WTC11 (cell line): ENCODE data around the gene CNDP2. TPM values are rescaled to one million over a fixed set of nuclear protein-coding genes. Genes with fewer than 3 reads are reported as not detected.

Source experiments
- ATAC-seq: fragments of 200-7000 bp; cut with Tn5 transposase; 2 replicates; pipeline ENCODE4 v1.10.0; 2021; ENCODE audit warnings: mild to moderate bottlenecking, moderate library complexity
- CTCF ChIA-PET: fragments of 300-600 bp; sonication (Branson Sonifier 250); formaldehyde crosslinking; loops from one replicate; lab custom pipeline; 2021; ENCODE audit warnings: antibody characterized with exemption; lab: Charles Lee
- POLR2A ChIA-PET: fragments of 350-600 bp; sonication (Branson Sonifier 250); formaldehyde crosslinking; loops from one replicate; lab custom pipeline; 2021; ENCODE audit warnings: antibody characterized with exemption; lab: Charles Lee
- DNase-seq: peaks from one replicate; pipeline ENCODE4 v3.0.0; 2021; ENCODE audit warnings: low spot score
- H3K27ac Mint-ChIP-seq: 2 replicates; pipeline ENCODE4 v1.8.0; 2021; ENCODE audit warnings: mixed read lengths
- H3K27me3 Mint-ChIP-seq: 2 replicates; pipeline ENCODE4 v1.8.0; 2021; ENCODE audit warnings: low read depth, mild to moderate bottlenecking, moderate library complexity, mixed read lengths
- H3K36me3 Mint-ChIP-seq: 2 replicates; pipeline ENCODE4 v1.8.0; 2021; ENCODE audit warnings: mixed read lengths
- H3K4me1 Mint-ChIP-seq: 2 replicates; pipeline ENCODE4 v1.8.0; 2022; ENCODE audit warnings: mixed read lengths
- H3K4me3 Mint-ChIP-seq: 2 replicates; pipeline ENCODE4 v1.8.0; 2021; ENCODE audit warnings: mild to moderate bottlenecking, moderate library complexity, mixed read lengths
- H3K9me3 Mint-ChIP-seq: 2 replicates; pipeline ENCODE4 v1.8.0; 2021; ENCODE audit warnings: mixed read lengths
- FOXK1 ChIP-seq: sonication (generic); formaldehyde crosslinking; IDR thresholded peaks from 2 replicates; pipeline ENCODE4 v1.8.0; 2022; ENCODE audit warnings: mild to moderate bottlenecking, moderate library complexity, missing genetic modification reagents
- GRHL2 ChIP-seq: fragments of 250-450 bp; sonication (Bioruptor Pico); IDR thresholded peaks from 2 replicates; pipeline ENCODE4 v1.8.0; 2022; ENCODE audit warnings: mild to moderate bottlenecking, moderate library complexity; ENCODE audit not compliant: insufficient replicate concordance, severe bottlenecking
- OVOL2 ChIP-seq: fragments of 250-450 bp; sonication (Bioruptor Pico); IDR thresholded peaks from 2 replicates; pipeline ENCODE4 v1.9.0; 2021; ENCODE audit warnings: mild to moderate bottlenecking, borderline replicate concordance
- RORB ChIP-seq: fragments of 250-450 bp; sonication (Bioruptor Pico); IDR thresholded peaks from 2 replicates; pipeline ENCODE4 v1.9.0; 2021; ENCODE audit warnings: mild to moderate bottlenecking
- TP53 ChIP-seq: sonication (generic); formaldehyde crosslinking; IDR thresholded peaks from 2 replicates; pipeline ENCODE4 v1.8.1; 2023; ENCODE audit warnings: mild to moderate bottlenecking, missing genetic modification reagents
- ZNF121 ChIP-seq: sonication (generic); formaldehyde crosslinking; IDR thresholded peaks from 2 replicates; pipeline ENCODE4 v1.8.0; 2023; ENCODE audit warnings: missing genetic modification reagents
- ZNF219 ChIP-seq: sonication (generic); formaldehyde crosslinking; IDR thresholded peaks from 2 replicates; pipeline ENCODE4 v1.8.0; 2023; ENCODE audit warnings: missing genetic modification reagents, mild to moderate bottlenecking, borderline replicate concordance
- total RNA-seq: library from RNA; stranded (reverse); gene quantifications from 3 replicates; pipeline ENCODE4 v1.2.3, GENCODE V29; 2021
- TF ChIP-seq, protein P1 (sequence below): sonication (generic); formaldehyde crosslinking; IDR thresholded peaks from 2 replicates; pipeline ENCODE4 v1.8.1; 2023; ENCODE audit warnings: mild to moderate bottlenecking, missing genetic modification reagents
- TF ChIP-seq, protein P2 (sequence below): sonication (generic); formaldehyde crosslinking; IDR thresholded peaks from 2 replicates; pipeline ENCODE4 v1.8.0; 2023; ENCODE audit warnings: missing genetic modification reagents
- TF ChIP-seq, protein P3 (sequence below): sonication (generic); formaldehyde crosslinking; IDR thresholded peaks from 2 replicates; pipeline ENCODE4 v1.8.1; 2022; ENCODE audit warnings: low read depth, mild to moderate bottlenecking, moderate library complexity, missing genetic modification reagents, borderline replicate concordance
- TF ChIP-seq, protein P4 (sequence below): sonication (generic); formaldehyde crosslinking; IDR thresholded peaks from 2 replicates; pipeline ENCODE4 v1.8.1; 2022; ENCODE audit warnings: mild to moderate bottlenecking, moderate library complexity, missing genetic modification reagents
- TF ChIP-seq, protein P5 (sequence below): sonication (generic); formaldehyde crosslinking; IDR thresholded peaks from 2 replicates; pipeline ENCODE4 v1.8.0; 2022; ENCODE audit warnings: missing genetic modification reagents
- TF ChIP-seq, protein P6 (sequence below): sonication (generic); formaldehyde crosslinking; conservative IDR thresholded peaks from 2 replicates; pipeline ENCODE4 v1.8.1; 2022; ENCODE audit warnings: mild to moderate bottlenecking, missing genetic modification reagents
- TF ChIP-seq, protein P7 (sequence below): fragments of 250-450 bp; sonication (Bioruptor Pico); IDR thresholded peaks from 2 replicates; pipeline ENCODE4 v1.9.0; 2021; ENCODE audit warnings: mild to moderate bottlenecking

Gene CNDP2
- total RNA-seq, 1 experiment from 2014 or later, result 248 TPM

DNA sequence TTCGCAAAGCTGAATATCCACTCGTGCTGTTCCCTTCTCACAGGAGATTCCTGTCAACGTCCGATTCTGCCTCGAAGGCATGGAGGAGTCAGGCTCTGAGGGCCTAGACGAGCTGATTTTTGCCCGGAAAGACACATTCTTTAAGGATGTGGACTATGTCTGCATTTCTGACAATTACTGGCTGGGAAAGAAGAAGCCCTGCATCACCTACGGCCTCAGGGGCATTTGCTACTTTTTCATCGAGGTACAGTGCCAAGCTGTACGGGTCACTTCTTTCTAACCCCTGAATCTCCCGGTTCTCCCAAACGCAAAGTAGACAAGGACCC is 14.6 kb downstream of the CNDP2 start:
- no peak for DNase-seq
- ATAC-seq, result no peak
- Mint-ChIP-seq H3K4me3 (no peak overlapping the region), H3K36me3 (peaks cover 68% of the 10 kb centered on the region), H3K4me1 (peaks cover 20% of the 10 kb centered on the region), H3K27me3 (no peaks in the 10 kb centered on the region), H3K27ac (no peak overlapping the region), H3K9me3 (no peaks in the 10 kb centered on the region)
- ChIA-PET CTCF (no interaction called here), POLR2A (no interaction called here)
- no peak for TF ChIP-seq FOXK1 (CRISPR knock-in tag)

DNA sequence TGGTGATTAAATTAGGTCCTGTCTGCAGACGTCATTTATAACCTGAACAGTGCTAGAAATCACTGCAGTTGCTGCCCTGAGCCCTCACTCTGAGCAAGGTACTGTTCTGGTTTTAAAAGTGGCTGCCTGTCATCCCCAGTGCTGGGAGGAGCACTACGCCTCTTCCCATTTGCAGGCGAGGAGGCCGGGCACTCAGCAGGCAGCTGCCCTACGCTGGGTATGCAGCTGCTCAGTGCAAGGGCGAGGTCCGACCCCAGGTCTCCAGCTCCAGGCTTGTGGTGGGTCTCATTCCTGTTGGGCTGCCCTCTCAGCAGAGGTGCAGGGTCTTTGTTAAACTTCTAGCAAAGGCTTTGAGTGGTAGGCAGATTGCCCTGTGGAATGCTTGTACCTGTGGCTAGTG is 15.7 kb downstream of the CNDP2 start:
- POLR2A ChIA-PET, result no interaction called here
- no peak for ATAC-seq
- TF ChIP-seq, protein P1, sequence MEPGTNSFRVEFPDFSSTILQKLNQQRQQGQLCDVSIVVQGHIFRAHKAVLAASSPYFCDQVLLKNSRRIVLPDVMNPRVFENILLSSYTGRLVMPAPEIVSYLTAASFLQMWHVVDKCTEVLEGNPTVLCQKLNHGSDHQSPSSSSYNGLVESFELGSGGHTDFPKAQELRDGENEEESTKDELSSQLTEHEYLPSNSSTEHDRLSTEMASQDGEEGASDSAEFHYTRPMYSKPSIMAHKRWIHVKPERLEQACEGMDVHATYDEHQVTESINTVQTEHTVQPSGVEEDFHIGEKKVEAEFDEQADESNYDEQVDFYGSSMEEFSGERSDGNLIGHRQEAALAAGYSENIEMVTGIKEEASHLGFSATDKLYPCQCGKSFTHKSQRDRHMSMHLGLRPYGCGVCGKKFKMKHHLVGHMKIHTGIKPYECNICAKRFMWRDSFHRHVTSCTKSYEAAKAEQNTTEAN, result no peak
- TF ChIP-seq TP53 (CRISPR knock-in tag) (no peak), ZNF219 (CRISPR knock-in tag) (no peak), OVOL2 (CRISPR knock-in tag) (no peak), ZNF121 (CRISPR knock-in tag) (no peak)
- TF ChIP-seq, protein P2, sequence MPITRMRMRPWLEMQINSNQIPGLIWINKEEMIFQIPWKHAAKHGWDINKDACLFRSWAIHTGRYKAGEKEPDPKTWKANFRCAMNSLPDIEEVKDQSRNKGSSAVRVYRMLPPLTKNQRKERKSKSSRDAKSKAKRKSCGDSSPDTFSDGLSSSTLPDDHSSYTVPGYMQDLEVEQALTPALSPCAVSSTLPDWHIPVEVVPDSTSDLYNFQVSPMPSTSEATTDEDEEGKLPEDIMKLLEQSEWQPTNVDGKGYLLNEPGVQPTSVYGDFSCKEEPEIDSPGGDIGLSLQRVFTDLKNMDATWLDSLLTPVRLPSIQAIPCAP (CRISPR knock-in tag), result no peak
- TF ChIP-seq, protein P3, sequence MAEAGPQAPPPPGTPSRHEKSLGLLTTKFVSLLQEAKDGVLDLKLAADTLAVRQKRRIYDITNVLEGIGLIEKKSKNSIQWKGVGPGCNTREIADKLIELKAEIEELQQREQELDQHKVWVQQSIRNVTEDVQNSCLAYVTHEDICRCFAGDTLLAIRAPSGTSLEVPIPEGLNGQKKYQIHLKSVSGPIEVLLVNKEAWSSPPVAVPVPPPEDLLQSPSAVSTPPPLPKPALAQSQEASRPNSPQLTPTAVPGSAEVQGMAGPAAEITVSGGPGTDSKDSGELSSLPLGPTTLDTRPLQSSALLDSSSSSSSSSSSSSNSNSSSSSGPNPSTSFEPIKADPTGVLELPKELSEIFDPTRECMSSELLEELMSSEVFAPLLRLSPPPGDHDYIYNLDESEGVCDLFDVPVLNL (CRISPR knock-in tag), result no peak
- TF ChIP-seq, protein P4, sequence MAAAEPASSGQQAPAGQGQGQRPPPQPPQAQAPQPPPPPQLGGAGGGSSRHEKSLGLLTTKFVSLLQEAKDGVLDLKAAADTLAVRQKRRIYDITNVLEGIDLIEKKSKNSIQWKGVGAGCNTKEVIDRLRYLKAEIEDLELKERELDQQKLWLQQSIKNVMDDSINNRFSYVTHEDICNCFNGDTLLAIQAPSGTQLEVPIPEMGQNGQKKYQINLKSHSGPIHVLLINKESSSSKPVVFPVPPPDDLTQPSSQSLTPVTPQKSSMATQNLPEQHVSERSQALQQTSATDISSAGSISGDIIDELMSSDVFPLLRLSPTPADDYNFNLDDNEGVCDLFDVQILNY (CRISPR knock-in tag), result no peak
- TF ChIP-seq, protein P5, sequence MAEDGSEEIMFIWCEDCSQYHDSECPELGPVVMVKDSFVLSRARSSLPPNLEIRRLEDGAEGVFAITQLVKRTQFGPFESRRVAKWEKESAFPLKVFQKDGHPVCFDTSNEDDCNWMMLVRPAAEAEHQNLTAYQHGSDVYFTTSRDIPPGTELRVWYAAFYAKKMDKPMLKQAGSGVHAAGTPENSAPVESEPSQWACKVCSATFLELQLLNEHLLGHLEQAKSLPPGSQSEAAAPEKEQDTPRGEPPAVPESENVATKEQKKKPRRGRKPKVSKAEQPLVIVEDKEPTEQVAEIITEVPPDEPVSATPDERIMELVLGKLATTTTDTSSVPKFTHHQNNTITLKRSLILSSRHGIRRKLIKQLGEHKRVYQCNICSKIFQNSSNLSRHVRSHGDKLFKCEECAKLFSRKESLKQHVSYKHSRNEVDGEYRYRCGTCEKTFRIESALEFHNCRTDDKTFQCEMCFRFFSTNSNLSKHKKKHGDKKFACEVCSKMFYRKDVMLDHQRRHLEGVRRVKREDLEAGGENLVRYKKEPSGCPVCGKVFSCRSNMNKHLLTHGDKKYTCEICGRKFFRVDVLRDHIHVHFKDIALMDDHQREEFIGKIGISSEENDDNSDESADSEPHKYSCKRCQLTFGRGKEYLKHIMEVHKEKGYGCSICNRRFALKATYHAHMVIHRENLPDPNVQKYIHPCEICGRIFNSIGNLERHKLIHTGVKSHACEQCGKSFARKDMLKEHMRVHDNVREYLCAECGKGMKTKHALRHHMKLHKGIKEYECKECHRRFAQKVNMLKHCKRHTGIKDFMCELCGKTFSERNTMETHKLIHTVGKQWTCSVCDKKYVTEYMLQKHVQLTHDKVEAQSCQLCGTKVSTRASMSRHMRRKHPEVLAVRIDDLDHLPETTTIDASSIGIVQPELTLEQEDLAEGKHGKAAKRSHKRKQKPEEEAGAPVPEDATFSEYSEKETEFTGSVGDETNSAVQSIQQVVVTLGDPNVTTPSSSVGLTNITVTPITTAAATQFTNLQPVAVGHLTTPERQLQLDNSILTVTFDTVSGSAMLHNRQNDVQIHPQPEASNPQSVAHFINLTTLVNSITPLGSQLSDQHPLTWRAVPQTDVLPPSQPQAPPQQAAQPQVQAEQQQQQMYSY (CRISPR knock-in tag), result no peak
- TF ChIP-seq, protein P6, sequence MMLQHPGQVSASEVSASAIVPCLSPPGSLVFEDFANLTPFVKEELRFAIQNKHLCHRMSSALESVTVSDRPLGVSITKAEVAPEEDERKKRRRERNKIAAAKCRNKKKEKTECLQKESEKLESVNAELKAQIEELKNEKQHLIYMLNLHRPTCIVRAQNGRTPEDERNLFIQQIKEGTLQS (CRISPR knock-in tag), result no peak
- Mint-ChIP-seq H3K4me1 (peaks cover 13% of the 10 kb centered on the region), H3K27ac (no peak overlapping the region), H3K27me3 (no peaks in the 10 kb centered on the region), H3K4me3 (no peak overlapping the region), H3K9me3 (no peaks in the 10 kb centered on the region), H3K36me3 (peaks cover 69% of the 10 kb centered on the region)
- CTCF ChIA-PET, result interaction anchor here (1.1 kb wide), 1 partner anchor 40 kb away, joined by 4 read pairs; no protein-coding TSS in a partner anchor
- no peak for DNase-seq

DNA sequence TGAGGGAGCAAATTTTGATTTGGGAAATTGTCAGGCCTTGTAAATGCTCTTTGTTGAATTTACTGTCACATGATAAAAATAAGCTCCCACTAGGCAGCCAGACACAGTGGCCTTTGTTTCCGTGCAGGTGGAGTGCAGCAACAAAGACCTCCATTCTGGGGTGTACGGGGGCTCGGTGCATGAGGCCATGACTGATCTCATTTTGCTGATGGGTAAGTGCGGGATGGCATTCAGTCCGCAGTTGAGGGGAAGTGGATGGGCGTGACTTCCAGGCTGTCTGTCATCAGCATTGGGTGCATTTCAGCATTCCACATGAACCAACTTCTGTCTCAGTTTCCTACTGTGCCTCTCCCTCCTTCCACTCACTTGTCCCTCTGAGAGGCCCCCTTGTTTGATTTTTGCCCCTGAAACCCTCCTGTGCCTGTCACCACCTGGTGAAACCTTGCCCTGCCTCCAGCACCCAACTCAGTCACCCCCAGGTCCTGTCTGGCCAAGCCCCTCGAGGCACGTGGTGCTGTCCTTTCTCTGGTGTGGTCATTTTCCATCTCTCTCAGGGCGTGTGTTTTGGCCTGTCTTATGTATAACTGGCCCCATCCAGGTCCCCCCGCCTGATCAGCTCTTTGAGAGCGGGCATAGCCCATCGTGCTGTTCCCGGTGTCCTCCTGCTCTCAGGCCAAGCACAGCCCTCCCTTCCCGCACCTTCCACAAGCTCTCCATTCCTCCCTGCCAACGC is 16.3 kb downstream of the CNDP2 start:
- ChIA-PET CTCF (interaction anchor here (1.1 kb wide), 1 partner anchor 39 kb away, joined by 4 read pairs; no protein-coding TSS in a partner anchor), POLR2A (no interaction called here)
- H3K4me3 Mint-ChIP-seq, result no peak overlapping the region
- no peak overlapping the region; the same call in 1 of the 2 replicates for H3K27ac Mint-ChIP-seq
- no peak for ATAC-seq
- H3K27me3 Mint-ChIP-seq, result no peaks in the 10 kb centered on the region
- H3K9me3 Mint-ChIP-seq, result no peaks in the 10 kb centered on the region
- peaks cover 68% of the 10 kb centered on the region for H3K36me3 Mint-ChIP-seq
- H3K4me1 Mint-ChIP-seq, result peaks cover 6% of the 10 kb centered on the region
- no peak for DNase-seq
- TF ChIP-seq, protein P3 (CRISPR knock-in tag), result no peak
- TF ChIP-seq, protein P7, sequence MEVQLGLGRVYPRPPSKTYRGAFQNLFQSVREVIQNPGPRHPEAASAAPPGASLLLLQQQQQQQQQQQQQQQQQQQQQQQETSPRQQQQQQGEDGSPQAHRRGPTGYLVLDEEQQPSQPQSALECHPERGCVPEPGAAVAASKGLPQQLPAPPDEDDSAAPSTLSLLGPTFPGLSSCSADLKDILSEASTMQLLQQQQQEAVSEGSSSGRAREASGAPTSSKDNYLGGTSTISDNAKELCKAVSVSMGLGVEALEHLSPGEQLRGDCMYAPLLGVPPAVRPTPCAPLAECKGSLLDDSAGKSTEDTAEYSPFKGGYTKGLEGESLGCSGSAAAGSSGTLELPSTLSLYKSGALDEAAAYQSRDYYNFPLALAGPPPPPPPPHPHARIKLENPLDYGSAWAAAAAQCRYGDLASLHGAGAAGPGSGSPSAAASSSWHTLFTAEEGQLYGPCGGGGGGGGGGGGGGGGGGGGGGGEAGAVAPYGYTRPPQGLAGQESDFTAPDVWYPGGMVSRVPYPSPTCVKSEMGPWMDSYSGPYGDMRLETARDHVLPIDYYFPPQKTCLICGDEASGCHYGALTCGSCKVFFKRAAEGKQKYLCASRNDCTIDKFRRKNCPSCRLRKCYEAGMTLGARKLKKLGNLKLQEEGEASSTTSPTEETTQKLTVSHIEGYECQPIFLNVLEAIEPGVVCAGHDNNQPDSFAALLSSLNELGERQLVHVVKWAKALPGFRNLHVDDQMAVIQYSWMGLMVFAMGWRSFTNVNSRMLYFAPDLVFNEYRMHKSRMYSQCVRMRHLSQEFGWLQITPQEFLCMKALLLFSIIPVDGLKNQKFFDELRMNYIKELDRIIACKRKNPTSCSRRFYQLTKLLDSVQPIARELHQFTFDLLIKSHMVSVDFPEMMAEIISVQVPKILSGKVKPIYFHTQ, result no peak
- TF ChIP-seq, protein P1, result no peak
- no peak for TF ChIP-seq GRHL2
- TF ChIP-seq RORB (CRISPR knock-in tag), result no peak
